SK-N-SH treated with all-trans-retinoic acid at 6 μM for 48 hours (cell line): ENCODE results near the gene IL20RB.

Source experiments
- ATAC-seq: fragments of 200-7000 bp; cut with Tn5 transposase; 3 replicates; pipeline ENCODE4 v1.9.1; 2020; ENCODE audit warnings: mild to moderate bottlenecking, moderate library complexity
- ARNTL ChIP-seq: fragments of 450-650 bp; formaldehyde crosslinking; IDR thresholded peaks from 2 replicates; pipeline ENCODE4 v1.5.0; 2020; ENCODE audit warnings: low read depth, mild to moderate bottlenecking, moderate library complexity, borderline replicate concordance
- BACH2 ChIP-seq: fragments of 250-450 bp; sonication (Bioruptor Pico); IDR thresholded peaks from 2 replicates; pipeline ENCODE4 v1.9.0; 2021; ENCODE audit warnings: mild to moderate bottlenecking, borderline replicate concordance
- CSDC2 ChIP-seq: fragments of 250-450 bp; sonication (Bioruptor Pico); IDR thresholded peaks from 2 replicates; pipeline ENCODE4 v1.5.0; 2020; ENCODE audit warnings: mild to moderate bottlenecking, moderate library complexity
- CSRNP3 ChIP-seq: fragments of 250-450 bp; sonication (Bioruptor Pico); IDR thresholded peaks from 2 replicates; pipeline ENCODE4 v1.5.1; 2021; ENCODE audit warnings: mild to moderate bottlenecking, moderate library complexity
- ESRRG ChIP-seq: fragments of 250-450 bp; sonication (Bioruptor Pico); IDR thresholded peaks from 2 replicates; pipeline ENCODE4 v1.6.1; 2021; ENCODE audit warnings: mild to moderate bottlenecking
- GLIS3 ChIP-seq: fragments of 250-450 bp; sonication (Bioruptor Pico); IDR thresholded peaks from 2 replicates; pipeline ENCODE4 v1.5.0; 2020; ENCODE audit warnings: mild to moderate bottlenecking, moderate library complexity
- POU6F1 ChIP-seq: fragments of 250-450 bp; sonication (Bioruptor Pico); IDR thresholded peaks from 2 replicates; pipeline ENCODE4 v1.8.0; 2021; ENCODE audit warnings: low read depth, mild to moderate bottlenecking, moderate library complexity, borderline replicate concordance
- PPARA ChIP-seq: fragments of 250-450 bp; sonication (Bioruptor Pico); IDR thresholded peaks from 2 replicates; pipeline ENCODE4 v1.5.0; 2020; ENCODE audit warnings: mild to moderate bottlenecking, borderline replicate concordance
- RARB ChIP-seq: fragments of 250-450 bp; sonication (Bioruptor Pico); IDR thresholded peaks from 2 replicates; pipeline ENCODE4 v1.8.0; 2021; ENCODE audit warnings: mild to moderate bottlenecking, moderate library complexity
- TCF4 ChIP-seq: fragments of 250-450 bp; sonication (Bioruptor Pico); IDR thresholded peaks from 2 replicates; pipeline ENCODE4 v1.8.0; 2021; ENCODE audit warnings: mild to moderate bottlenecking, moderate library complexity, borderline replicate concordance
- ZC3H10 ChIP-seq: fragments of 250-450 bp; sonication (Bioruptor Pico); IDR thresholded peaks from 2 replicates; pipeline ENCODE4 v1.5.1; 2021; ENCODE audit warnings: mild to moderate bottlenecking, moderate library complexity
- ZFP3 ChIP-seq: fragments of 250-450 bp; sonication (Bioruptor Pico); IDR thresholded peaks from 2 replicates; pipeline ENCODE4 v1.5.0; 2020; ENCODE audit warnings: mild to moderate bottlenecking, moderate library complexity
- ZNF70 ChIP-seq: fragments of 450-650 bp; formaldehyde crosslinking; IDR thresholded peaks from 2 replicates; pipeline ENCODE4 v1.5.0; 2020; ENCODE audit warnings: mild to moderate bottlenecking, moderate library complexity
- ZNF8 ChIP-seq: fragments of 450-650 bp; formaldehyde crosslinking; IDR thresholded peaks from 2 replicates; pipeline ENCODE4 v1.5.0; 2020; ENCODE audit warnings: mild to moderate bottlenecking, moderate library complexity
- TF ChIP-seq, protein P1 (sequence below): fragments of 250-450 bp; sonication (Bioruptor Pico); IDR thresholded peaks from 2 replicates; pipeline ENCODE4 v1.8.0; 2020; ENCODE audit warnings: mild to moderate bottlenecking, moderate library complexity, borderline replicate concordance
- TF ChIP-seq, protein P2 (sequence below): fragments of 250-450 bp; sonication (Bioruptor Pico); IDR thresholded peaks from 2 replicates; pipeline ENCODE4 v1.5.1; 2020; ENCODE audit warnings: low read depth, mild to moderate bottlenecking, moderate library complexity
- TF ChIP-seq, protein P3 (sequence below): fragments of 250-450 bp; sonication (Bioruptor Pico); IDR thresholded peaks from 2 replicates; pipeline ENCODE4 v1.5.0; 2020; ENCODE audit warnings: mild to moderate bottlenecking, moderate library complexity

Gene IL20RB

GRCh38 chr3:136989781-136990524 is 32.2 kb downstream of the IL20RB start (continued):
- TF ChIP-seq, protein P1, sequence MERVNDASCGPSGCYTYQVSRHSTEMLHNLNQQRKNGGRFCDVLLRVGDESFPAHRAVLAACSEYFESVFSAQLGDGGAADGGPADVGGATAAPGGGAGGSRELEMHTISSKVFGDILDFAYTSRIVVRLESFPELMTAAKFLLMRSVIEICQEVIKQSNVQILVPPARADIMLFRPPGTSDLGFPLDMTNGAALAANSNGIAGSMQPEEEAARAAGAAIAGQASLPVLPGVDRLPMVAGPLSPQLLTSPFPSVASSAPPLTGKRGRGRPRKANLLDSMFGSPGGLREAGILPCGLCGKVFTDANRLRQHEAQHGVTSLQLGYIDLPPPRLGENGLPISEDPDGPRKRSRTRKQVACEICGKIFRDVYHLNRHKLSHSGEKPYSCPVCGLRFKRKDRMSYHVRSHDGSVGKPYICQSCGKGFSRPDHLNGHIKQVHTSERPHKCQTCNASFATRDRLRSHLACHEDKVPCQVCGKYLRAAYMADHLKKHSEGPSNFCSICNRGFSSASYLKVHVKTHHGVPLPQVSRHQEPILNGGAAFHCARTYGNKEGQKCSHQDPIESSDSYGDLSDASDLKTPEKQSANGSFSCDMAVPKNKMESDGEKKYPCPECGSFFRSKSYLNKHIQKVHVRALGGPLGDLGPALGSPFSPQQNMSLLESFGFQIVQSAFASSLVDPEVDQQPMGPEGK (CRISPR knock-in tag): no peak
- no peak for TF ChIP-seq PPARA (CRISPR knock-in tag)
- no peak for TF ChIP-seq CSDC2 (CRISPR knock-in tag)
- no peak for TF ChIP-seq CSRNP3 (CRISPR knock-in tag)
- TF ChIP-seq, all 23 proteins: peak for 0

DNA sequence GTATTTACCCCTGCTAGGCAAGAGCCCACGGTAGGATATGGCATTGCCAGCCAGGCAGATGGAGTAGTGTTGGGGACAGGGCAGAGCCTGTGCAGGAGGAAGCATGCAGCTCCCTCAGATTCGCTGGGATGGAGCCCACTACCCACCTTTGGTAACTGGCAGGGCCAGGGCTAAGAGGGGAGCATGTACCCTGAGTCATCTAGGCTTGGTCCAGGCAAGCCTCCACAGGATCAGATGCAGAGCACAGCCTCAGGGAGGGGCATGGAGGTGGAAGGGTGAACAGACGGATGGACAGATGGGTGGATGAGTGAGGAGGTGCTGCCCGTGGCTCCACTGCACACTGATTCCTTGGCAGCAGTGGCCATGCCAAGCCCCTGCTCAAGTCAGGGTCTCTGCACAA is 33.0 kb downstream of the IL20RB start:
- no peak for ATAC-seq
- TF ChIP-seq CSDC2 (CRISPR knock-in tag): no peak
- TF ChIP-seq, protein P2, sequence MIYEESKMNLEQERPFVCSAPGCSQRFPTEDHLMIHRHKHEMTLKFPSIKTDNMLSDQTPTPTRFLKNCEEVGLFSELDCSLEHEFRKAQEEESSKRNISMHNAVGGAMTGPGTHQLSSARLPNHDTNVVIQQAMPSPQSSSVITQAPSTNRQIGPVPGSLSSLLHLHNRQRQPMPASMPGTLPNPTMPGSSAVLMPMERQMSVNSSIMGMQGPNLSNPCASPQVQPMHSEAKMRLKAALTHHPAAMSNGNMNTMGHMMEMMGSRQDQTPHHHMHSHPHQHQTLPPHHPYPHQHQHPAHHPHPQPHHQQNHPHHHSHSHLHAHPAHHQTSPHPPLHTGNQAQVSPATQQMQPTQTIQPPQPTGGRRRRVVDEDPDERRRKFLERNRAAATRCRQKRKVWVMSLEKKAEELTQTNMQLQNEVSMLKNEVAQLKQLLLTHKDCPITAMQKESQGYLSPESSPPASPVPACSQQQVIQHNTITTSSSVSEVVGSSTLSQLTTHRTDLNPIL (CRISPR knock-in tag): no peak
- no peak for TF ChIP-seq PPARA (CRISPR knock-in tag)

DNA sequence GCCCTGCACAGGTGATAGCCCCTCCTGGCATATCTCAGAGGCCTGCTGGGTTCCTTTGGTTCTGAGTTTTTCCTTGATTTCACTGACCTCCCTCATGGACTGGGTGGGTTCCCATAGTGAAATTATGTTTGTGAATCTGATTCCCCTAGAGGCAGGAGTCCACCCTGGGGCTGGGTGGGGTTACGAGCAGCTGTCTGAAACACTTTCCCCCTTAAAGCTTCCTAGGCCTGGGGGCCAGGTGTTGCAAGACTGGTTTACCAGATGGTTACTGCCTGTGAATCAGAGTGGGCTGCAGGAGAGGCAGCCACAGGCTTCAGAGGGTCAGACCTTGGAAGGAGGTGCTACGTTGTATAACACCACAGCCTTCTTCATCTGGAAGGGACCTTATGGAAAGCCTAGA is 34.3 kb downstream of the IL20RB start:
- ATAC-seq: no peak
- TF ChIP-seq ZNF8 (CRISPR knock-in tag): no peak
- no peak for TF ChIP-seq RARB (CRISPR knock-in tag)
- no peak for TF ChIP-seq ARNTL
- TF ChIP-seq BACH2: no peak
- TF ChIP-seq TCF4 (CRISPR knock-in tag): no peak
- TF ChIP-seq ZNF70 (CRISPR knock-in tag): no peak
- no peak for TF ChIP-seq ESRRG
- TF ChIP-seq GLIS3 (CRISPR knock-in tag): no peak
- TF ChIP-seq, protein P1 (CRISPR knock-in tag): no peak
- no peak for TF ChIP-seq POU6F1 (CRISPR knock-in tag)
- TF ChIP-seq ZC3H10 (CRISPR knock-in tag): no peak
- no peak for TF ChIP-seq CSRNP3 (CRISPR knock-in tag)
- TF ChIP-seq CSDC2 (CRISPR knock-in tag): no peak
- TF ChIP-seq PPARA (CRISPR knock-in tag): no peak
- TF ChIP-seq, protein P3, sequence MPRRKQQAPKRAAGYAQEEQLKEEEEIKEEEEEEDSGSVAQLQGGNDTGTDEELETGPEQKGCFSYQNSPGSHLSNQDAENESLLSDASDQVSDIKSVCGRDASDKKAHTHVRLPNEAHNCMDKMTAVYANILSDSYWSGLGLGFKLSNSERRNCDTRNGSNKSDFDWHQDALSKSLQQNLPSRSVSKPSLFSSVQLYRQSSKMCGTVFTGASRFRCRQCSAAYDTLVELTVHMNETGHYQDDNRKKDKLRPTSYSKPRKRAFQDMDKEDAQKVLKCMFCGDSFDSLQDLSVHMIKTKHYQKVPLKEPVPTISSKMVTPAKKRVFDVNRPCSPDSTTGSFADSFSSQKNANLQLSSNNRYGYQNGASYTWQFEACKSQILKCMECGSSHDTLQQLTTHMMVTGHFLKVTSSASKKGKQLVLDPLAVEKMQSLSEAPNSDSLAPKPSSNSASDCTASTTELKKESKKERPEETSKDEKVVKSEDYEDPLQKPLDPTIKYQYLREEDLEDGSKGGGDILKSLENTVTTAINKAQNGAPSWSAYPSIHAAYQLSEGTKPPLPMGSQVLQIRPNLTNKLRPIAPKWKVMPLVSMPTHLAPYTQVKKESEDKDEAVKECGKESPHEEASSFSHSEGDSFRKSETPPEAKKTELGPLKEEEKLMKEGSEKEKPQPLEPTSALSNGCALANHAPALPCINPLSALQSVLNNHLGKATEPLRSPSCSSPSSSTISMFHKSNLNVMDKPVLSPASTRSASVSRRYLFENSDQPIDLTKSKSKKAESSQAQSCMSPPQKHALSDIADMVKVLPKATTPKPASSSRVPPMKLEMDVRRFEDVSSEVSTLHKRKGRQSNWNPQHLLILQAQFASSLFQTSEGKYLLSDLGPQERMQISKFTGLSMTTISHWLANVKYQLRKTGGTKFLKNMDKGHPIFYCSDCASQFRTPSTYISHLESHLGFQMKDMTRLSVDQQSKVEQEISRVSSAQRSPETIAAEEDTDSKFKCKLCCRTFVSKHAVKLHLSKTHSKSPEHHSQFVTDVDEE (CRISPR knock-in tag): no peak
- no peak for TF ChIP-seq ZFP3
- TF ChIP-seq, protein P2 (CRISPR knock-in tag): no peak
